Activated gamma-delta T cell treated with Interleukin-2 at 50 U/mL for 16 hours (primary cell): ENCODE results near the gene PTOV1.

ENCODE experiments used
- DNase-seq: peaks from one replicate; pipeline ENCODE4 v3.0.0-alpha.2; 2020

PTOV1 gene

GRCh38 chr19:49892716-49893115 is 41.8 kb downstream of the PTOV1 start:
- DNase-seq, result no peak

- DNase-seq, result no peak
Measured at GRCh38 chr19:49894011-49894664, 43.2 kb downstream of the PTOV1 start.

- DNase-seq, result no peak
Measured at GRCh38 chr19:49894879-49895565, 44.1 kb downstream of the PTOV1 start.

- DNase-seq, result no peak
Measured at GRCh38 chr19:49895566-49896297, 44.8 kb downstream of the PTOV1 start.

GRCh38 chr19:49896863-49897621 is 46.1 kb downstream of the PTOV1 start, which contains the start of gene IL4I1:
Gene IL4I1, minus strand, starts transcription at chr19:49896887. Its CDS starts 727 bp downstream, at chr19:49896160.
- DNase-seq, result peak; percentile 58

GRCh38 chr19:49904136-49904535 is 53.2 kb downstream of the PTOV1 start:
- no peak for DNase-seq

GRCh38 chr19:49906879-49907564 is 56.1 kb downstream of the PTOV1 start:
- DNase-seq, result no peak

GRCh38 chr19:49907745-49908446 is 56.9 kb downstream of the PTOV1 start:
- DNase-seq, result no peak

GRCh38 chr19:49908480-49909420 is 57.8 kb downstream of the PTOV1 start:
- no peak for DNase-seq

- no peak for DNase-seq
Measured at GRCh38 chr19:49910179-49910578, 59.2 kb downstream of the PTOV1 start.
